ENCODE measurements around the gene DNAH7.

DNAH7 gene

DNA sequence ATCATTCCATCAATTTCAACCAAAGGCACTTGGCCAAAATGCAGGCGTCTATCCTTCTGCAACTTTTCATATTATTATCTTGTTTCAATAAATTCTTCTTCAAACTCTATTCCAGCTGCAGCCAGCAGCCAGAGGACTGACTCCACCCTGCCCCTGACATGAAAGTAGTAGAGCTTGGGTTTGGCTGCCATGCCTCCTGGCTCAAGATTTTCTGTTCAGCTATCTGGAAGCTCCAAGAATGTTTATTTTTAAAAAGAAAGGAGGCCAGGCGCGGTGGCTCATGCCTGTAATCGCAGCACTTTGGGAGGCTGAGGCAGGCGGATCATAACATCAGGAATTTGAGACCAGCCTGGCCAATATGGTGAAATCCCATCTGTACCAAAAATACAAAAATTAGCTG, 4.9 kb downstream of the DNAH7 start:
- H3K4me3 ChIP-seq (ENCODE audit: low read length), result no peak overlapping the region
- no peak for TF ChIP-seq ZNF274 (IDR thresholded peaks at IDR 0.05; ENCODE audit: low read depth, low read length)

DNA sequence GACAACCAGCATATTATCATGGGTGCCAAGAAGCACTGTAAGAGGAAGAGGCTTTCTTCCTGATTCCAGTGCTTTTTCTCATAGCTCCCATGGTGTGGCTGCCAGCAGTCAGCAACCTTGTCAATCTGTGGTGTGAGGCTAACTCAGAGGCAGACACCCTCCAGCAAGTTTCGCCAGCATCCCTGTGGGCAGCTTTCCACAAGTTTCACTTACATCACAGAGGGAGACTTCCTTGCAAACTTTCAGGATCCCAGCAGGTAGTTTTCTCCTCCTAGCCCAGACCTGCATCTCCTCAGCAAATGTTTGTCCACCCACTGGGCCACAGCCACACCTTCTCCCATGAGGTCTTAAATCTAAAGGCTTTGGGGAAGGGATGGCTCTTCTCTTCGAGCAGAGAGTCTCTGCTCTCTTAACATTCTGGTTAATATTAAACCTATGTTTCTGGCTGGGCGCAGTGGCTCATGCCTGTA, 9.1 kb downstream of the DNAH7 start:
- TF ChIP-seq ZNF274 (IDR thresholded peaks at IDR 0.05; ENCODE audit: low read depth, low read length), result no peak
- no peak overlapping the region for H3K4me3 ChIP-seq (ENCODE audit: low read length)

DNA sequence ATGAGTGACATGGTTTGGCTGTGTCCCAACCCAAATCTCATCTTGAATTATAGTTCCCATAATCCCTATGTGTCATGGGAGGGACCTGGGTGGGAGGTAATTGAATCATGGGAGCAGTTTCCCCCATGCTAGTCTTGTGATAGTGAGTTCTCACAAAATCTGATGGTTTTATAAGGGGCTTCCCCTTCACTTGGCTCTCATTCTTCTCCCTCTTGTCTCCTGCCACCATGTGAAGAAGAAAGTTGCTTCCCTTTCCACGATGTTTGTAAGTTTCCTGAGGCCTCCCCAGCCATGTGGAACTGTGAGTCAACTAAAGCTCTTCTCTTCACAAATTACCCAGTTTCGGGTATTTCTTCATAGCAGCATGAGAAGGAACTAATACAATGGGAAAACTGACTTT, 14.0 kb downstream of the DNAH7 start:
- TF ChIP-seq ZNF274 (IDR thresholded peaks at IDR 0.05; ENCODE audit: low read depth, low read length), result no peak

DNA sequence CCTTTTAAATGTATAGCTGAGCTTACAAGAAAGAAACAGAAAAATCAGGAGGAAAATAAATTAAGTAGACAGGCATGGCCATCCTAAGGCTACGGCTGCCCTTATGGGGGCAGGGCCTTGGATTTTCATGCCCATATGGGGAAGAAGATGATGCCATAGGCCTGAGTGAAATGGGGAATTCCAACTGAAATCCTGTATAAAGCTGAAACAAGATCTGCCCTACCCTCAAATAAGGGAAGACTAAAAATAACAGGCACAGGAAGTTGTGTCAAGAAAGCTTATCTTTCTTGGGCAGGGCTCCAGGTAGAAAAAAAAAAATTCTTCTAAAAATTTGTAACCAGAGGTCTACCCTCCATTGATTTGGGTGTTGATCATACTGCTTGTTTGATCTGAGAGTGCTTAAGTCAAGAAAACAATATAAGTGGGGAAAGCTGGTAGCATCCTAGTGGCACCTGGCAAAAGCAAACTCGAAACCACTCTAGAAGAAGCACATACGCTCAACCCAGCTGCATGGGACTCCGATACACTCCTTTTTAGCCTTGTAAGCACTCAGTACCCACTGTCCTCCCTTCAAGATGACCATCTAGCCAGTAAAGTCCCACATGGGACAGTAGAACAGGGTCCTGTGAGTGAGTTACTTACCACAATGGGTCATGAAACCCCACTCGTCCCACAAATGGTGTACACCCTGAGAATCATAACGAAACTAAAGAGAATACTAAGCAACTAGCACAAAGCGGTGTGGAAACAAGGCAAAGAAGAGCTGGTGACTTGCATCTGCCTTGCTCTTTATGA, 22.3 kb downstream of the DNAH7 start:
- no peak for TF ChIP-seq ZNF274 (IDR thresholded peaks at IDR 0.05; ENCODE audit: low read depth, low read length)
- H3K4me3 ChIP-seq (ENCODE audit: low read length), result no peak overlapping the region

More for the DNA sequence above, 14.0 kb downstream of the DNAH7 start:
- H3K4me3 ChIP-seq (ENCODE audit: low read length), result no peak overlapping the region

DNA sequence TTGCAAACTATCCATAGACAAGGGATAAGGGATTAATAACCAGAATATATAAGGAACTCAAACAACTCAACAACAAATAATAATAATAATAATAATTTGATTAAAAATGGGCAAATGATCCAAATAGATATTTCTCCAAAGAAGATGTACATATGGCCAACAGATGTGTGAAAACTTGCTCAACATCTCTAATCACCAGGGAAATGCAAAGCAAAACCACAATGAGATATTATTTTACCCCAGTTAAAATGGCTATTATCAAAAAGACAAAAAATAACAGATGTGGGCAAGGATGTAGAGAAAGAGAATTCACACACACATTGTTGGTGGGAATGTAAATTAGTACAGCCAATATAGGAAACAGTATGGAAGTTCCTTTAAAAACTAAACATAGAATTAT, 26.9 kb downstream of the DNAH7 start:
- no peak for TF ChIP-seq ZNF274 (IDR thresholded peaks at IDR 0.05; ENCODE audit: low read depth, low read length)
- no peak overlapping the region for H3K4me3 ChIP-seq (ENCODE audit: low read length)

DNA sequence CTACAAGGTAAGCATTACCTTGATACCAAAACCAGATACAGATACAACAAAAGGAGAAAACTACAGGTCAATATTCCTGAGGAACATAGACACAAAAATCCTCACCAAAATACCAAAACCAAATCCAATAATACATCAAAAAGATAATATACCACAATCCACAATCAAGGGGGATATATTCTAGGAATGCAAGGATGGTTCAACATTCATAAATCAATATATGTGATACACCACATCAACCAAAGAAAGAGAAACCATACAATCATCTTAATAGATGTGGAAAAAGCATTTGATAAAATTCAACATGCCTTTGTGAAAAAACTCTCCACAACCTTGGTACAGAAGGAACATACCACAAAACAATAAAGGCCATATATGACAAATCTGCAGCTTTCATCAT, 28.4 kb downstream of the DNAH7 start:
- TF ChIP-seq ZNF274 (IDR thresholded peaks at IDR 0.05; ENCODE audit: low read depth, low read length), result no peak
- no peak overlapping the region for H3K4me3 ChIP-seq (ENCODE audit: low read length)

DNA sequence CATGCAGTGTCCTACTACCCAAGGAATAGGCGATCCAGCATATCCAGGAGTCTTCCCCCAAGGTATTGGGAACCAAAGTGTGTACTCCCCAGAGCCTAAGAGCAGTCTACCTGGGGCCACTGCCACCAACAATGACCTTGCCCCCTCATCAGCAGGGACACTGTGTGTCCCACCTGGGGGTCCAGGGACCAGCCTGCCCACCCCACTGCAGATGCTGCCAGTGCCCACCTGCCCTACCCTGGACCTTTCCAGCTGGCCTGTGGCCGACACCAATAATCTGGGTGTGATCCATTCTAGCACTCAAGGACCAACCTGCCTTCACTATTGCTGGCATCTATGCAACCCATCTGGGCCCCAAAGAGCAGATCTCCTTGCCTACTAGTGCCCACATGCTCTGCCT, 32.2 kb downstream of the DNAH7 start:
- no peak overlapping the region for H3K4me3 ChIP-seq (ENCODE audit: low read length)

DNA sequence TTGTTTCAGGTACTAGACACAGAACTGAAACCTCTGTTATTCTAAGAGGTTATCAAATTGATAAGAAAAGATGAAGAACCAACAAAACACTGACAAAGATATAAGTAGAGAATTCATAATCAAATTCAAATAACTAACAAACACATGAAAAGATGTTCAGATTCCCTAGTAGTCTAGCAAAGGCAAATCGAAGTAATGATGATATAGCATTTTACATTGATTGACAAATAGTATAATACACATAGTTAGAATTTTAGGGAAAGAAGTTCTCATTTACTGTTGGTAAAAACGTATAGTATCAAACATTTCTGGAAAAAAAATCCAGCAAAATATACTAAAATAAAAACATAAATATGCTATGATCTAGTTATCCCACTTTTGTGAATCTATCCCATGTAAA, 50.6 kb downstream of the DNAH7 start:
- TF ChIP-seq ZNF274 (IDR thresholded peaks at IDR 0.05; ENCODE audit: low read depth, low read length), result no peak
- H3K4me3 ChIP-seq (ENCODE audit: low read length), result no peak overlapping the region

More for the DNA sequence above, 32.2 kb downstream of the DNAH7 start:
- no peak for TF ChIP-seq ZNF274 (IDR thresholded peaks at IDR 0.05; ENCODE audit: low read depth, low read length)

DNA sequence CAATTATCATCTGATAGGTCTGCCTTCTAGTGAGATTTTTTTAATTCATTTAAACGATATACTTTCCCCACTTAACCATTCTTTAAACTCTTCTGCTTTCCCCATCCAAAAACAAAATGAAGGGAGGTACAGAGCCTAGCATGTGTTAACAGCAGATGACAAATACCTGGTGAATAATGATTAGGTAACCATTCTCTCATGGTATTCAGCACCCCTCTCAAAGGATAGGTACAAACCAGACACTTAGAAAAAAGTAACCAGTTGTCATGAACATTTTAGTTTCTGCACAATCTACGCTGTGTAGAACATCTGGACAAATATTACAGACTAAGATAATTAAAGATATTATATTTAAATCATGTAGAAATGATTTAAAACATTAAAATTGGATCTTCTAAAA, 56.3 kb downstream of the DNAH7 start:
- H3K4me3 ChIP-seq (ENCODE audit: low read length), result no peak overlapping the region
- no peak for TF ChIP-seq ZNF274 (IDR thresholded peaks at IDR 0.05; ENCODE audit: low read depth, low read length)

DNA sequence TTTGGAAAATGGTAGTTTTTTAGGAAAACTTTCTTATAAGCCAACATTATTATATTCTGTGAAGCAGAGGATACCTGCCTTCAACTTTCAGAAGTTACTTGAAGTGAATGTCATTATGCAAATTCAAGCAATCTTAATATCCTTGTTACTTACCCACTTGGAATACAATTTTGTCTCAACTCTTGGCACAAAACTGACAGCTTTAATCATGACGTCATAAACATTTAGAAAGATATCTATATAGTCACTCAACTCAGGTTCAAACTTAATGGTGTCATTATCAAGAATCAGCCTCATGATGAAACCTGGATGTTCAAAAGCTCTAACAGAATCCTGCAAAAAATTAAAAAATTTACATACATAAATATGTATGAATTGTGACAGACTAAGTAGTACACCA, 68.1 kb downstream of the DNAH7 start:
- no peak overlapping the region for H3K4me3 ChIP-seq (ENCODE audit: low read length)
- no peak for TF ChIP-seq ZNF274 (IDR thresholded peaks at IDR 0.05; ENCODE audit: low read depth, low read length)

DNA sequence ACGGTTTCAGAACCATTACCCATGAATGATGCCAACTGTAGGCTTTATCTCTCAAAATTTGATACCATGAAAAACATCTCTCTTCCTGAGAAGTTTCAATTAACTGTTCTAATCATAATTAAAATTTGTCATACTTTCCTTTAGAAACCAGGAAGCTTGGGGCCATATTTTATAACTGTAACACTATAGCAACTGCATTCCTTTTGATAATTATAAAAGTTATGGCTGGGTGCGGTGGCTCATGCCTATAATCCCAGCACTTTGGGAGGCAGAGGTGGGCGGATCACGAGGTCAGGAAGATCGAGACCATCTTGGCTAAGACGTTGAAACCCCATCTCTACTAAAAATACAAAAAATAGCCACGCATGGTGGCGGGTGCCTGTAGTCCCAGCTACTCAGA, 70.6 kb downstream of the DNAH7 start:
- no peak overlapping the region for H3K4me3 ChIP-seq (ENCODE audit: low read length)
- no peak for TF ChIP-seq ZNF274 (IDR thresholded peaks at IDR 0.05; ENCODE audit: low read depth, low read length)

DNA sequence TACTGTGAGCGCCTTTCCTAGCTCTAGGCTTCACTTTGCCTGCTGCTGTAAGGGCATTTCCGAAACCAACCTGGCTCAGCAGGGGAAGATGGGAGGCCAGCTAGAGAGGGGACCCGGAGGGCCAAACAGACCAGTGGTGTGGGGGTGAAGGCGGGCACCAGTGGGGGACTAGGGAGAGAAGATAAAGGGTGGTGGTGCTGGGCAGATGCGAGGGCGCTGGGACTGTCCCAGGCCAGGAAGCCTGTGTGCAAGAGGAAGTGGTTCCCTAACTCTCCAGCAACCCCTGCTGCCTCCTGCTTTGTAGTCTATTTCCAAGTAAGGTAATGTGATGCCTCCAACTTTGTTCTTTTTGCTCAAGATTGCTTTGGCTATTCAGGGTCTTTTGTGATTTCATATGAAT, 73.1 kb downstream of the DNAH7 start:
- no peak overlapping the region for H3K4me3 ChIP-seq (ENCODE audit: low read length)
- TF ChIP-seq ZNF274 (IDR thresholded peaks at IDR 0.05; ENCODE audit: low read depth, low read length), result no peak

DNA sequence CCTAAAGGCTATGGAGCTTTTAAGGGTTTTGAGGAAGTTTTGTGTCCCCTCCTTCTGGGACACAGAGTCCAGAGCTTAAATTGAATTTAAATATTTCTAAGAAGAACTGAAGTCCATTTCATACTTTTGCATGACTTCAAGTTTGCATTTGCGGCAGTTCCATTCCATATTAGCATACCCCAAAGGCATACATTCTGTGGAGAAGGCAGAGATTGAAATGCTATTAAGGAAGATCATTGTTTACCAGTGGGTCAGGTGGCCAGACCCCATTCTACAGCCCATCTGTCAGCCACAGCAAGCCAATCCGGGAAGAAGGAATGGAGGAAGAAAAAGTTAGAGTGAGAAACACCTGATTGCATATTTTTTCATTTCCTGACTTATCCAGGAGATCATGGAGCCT, 75.0 kb downstream of the DNAH7 start:
- no peak for TF ChIP-seq ZNF274 (IDR thresholded peaks at IDR 0.05; ENCODE audit: low read depth, low read length)
- no peak overlapping the region for H3K4me3 ChIP-seq (ENCODE audit: low read length)

DNA sequence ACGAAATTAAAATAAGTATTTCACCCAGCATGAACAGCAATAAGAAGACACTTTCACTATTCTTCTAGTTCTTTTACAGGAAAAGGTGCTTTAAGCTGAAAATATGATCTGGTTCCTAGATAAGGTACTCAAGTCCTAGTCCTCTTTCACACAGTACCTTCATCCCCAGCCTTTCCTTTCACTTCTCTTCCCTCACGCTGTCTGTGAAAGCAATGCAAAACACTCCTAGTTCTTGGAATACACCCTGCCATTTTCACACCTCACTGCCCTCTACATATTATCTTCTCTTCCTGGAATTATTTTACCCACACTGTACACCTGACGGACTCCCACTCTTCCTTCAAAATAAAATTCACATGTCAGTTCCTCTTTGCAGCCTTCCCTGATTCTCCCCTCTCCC, 82.9 kb downstream of the DNAH7 start:
- no peak for TF ChIP-seq ZNF274 (IDR thresholded peaks at IDR 0.05; ENCODE audit: low read depth, low read length)
- no peak overlapping the region for H3K4me3 ChIP-seq (ENCODE audit: low read length)

DNA sequence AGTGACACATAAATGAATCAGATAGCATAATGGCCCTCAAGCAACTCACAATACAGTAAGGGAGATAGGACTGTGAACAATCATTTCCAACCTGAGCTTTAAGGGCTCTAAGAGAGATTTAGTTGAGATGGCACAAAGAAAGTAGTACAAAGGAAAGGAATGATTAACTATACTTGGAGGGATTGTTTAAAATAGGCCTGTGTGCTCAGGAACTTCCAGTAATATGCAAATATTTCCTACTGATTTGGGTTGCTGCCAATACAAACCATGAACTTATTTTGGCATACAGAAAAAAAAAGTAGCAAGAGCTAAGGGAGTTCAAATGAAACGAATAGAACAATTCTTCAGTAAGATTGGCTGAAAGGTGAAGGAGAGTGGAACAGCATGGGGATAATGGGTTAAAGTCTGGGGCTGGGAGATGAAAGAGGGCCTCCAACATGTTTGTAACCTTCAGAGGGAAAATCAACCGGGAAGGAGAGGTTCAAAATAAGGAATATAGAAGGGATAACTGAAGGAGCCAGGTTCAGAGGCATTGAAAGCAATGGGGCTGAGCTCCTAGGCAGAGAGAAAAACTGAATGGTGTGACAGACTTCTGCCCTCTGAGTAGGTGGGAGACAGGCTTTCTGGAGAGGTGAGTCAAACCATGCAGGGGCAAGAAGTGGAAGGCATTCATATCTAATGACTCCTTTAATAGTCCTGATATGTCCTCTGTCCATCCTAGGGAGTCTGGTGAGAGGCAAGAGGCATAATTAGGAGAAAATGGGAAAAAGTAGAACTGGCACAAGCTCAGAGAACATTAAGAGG, 83.5 kb downstream of the DNAH7 start:
- TF ChIP-seq ZNF274 (IDR thresholded peaks at IDR 0.05; ENCODE audit: low read depth, low read length), result no peak
- no peak overlapping the region for H3K4me3 ChIP-seq (ENCODE audit: low read length)

Data from GM08714 (cell line).